Measurements from ENCODE around the gene RNF125.
A peak's percentile ranks its signal among the peaks of the same experiment; 100 is the strongest.

The RNF125 gene

DNA sequence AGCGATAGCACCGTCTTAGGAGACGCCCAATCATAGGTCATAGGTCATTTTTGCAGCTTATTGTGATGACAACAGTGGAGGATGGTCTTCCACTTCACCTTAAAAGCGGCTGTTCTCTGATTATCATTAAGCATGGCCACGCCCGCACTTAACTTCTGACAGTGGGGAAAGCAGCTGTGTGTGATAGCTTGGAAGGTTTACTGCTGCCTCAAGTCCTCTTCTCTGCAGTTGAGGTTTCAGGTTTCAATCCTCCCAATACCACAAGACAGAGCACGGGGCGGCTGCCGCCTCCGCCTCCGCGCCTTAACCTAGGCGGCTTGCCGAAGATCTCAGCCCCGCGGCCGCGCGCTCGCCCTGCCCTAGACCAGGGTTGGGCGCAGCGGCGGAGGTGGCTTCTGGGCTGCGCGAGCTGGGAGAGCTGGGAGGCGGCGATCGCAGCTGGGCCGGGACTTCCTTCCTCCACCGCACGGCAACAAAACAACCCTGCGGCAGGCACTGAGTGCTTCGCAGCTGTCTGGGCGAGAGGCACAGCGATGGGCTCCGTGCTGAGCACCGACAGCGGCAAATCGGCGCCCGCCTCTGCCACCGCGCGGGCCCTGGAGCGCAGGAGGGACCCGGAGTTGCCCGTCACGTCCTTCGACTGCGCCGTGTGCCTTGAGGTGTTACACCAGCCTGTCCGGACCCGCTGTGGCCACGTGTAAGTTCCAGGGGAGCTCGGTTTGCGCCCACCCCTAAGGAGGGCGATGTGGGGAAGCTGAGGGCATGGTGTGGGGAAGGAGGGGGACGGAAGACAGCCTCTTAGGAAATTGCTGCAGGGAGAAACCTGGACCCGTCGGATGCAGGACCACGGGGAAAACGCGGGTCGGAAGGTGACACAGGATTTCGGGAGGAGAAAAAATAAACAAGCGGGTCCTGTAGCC, at the start of gene RNF125:
Gene RNF125 (plus strand): TSS at position 495 of the 920 bp plus-strand sequence. CDS start 39 bp downstream, at position 534.
- peak within 1 kb of the TSS; percentile 86 for H3K4me3 ChIP-seq (ENCODE audit: low read length)
- H3K9ac ChIP-seq (ENCODE audit: low read length): peak within 1 kb of the TSS; percentile 90
- no peaks in the 10 kb centered on the region for H3K36me3 ChIP-seq (ENCODE audit: control insufficient read depth, insufficient read depth, low read length, severe bottlenecking)
- no peaks in the 10 kb centered on the region for H3K9me3 ChIP-seq (ENCODE audit: control insufficient read depth, low read length)
- H3K4me1 ChIP-seq (ENCODE audit: control insufficient read depth, insufficient read depth, low read length): peaks cover 3% of the 10 kb centered on the region
- peak; percentile 84 for DNase-seq (ENCODE audit: low read depth)
- H3K27me3 ChIP-seq (replicated peaks; ENCODE audit: control insufficient read depth, insufficient read depth, low read length): peaks cover 4% of the 10 kb centered on the region

DNA sequence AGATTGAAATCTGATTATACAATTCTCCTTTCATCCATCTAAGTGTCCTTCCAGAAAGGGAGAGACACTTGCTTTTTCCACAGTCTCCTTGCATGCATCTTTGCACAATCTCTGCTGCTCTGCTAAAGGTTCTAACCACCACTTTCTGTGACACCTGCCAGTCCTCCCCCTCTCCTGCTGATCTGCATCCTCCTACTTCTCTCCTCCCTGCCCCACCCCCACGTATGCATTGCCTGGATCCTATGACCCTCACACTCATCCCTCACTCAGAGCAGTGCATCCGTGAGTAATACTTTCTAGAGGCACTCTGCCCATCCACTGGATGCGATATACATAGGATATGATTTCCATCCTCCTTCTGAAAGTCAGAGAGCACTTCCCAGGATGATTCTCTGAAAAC, 48.0 kb upstream of the RNF125 start:
- H3K36me3 ChIP-seq (ENCODE audit: control insufficient read depth, insufficient read depth, low read length, severe bottlenecking): no peaks in the 10 kb centered on the region
- H3K4me3 ChIP-seq (ENCODE audit: low read length): no peak overlapping the region
- DNase-seq (ENCODE audit: low read depth): no peak
- H3K4me1 ChIP-seq (ENCODE audit: control insufficient read depth, insufficient read depth, low read length): no peaks in the 10 kb centered on the region
- peaks cover 10% of the 10 kb centered on the region for H3K27me3 ChIP-seq (replicated peaks; ENCODE audit: control insufficient read depth, insufficient read depth, low read length)
- H3K9ac ChIP-seq (ENCODE audit: low read length): no peak overlapping the region
- peaks cover 21% of the 10 kb centered on the region for H3K9me3 ChIP-seq (ENCODE audit: control insufficient read depth, low read length)

DNA sequence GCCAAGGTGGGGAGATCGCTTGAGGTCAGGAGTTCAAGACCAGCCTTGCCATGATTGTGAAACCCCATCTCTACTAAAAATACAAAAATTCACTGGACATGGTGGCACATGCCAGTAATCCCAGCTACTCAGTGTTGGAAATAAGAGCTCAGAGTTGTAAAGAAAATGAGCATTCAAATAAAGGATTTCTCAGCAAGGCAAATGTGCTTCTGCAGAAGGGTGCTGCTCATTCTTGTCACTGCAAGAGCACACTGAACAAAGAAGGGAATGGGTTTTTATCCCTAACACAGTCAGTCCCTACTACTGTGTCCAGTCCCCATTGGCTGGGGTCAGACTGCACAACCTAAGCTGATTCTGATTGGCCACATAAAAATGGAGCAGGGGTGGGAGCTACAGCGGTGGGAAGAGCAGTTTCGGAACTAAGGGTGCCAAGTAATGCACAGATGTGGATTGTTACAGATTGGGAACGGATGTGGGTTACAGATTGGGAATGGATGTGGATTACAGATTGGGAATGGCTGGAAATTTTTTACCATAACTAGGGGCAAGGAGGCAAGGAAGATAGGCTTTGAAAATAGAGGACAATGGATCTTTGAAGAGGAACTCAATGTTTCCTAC, 44.6 kb upstream of the RNF125 start:
- no peak for DNase-seq (ENCODE audit: low read depth)
- peaks cover 8% of the 10 kb centered on the region for H3K27me3 ChIP-seq (replicated peaks; ENCODE audit: control insufficient read depth, insufficient read depth, low read length)
- H3K4me3 ChIP-seq (ENCODE audit: low read length): no peak overlapping the region
- H3K4me1 ChIP-seq (ENCODE audit: control insufficient read depth, insufficient read depth, low read length): no peaks in the 10 kb centered on the region
- no peak overlapping the region for H3K9ac ChIP-seq (ENCODE audit: low read length)
- no peaks in the 10 kb centered on the region for H3K36me3 ChIP-seq (ENCODE audit: control insufficient read depth, insufficient read depth, low read length, severe bottlenecking)
- H3K9me3 ChIP-seq (ENCODE audit: control insufficient read depth, low read length): peaks cover 35% of the 10 kb centered on the region

DNA sequence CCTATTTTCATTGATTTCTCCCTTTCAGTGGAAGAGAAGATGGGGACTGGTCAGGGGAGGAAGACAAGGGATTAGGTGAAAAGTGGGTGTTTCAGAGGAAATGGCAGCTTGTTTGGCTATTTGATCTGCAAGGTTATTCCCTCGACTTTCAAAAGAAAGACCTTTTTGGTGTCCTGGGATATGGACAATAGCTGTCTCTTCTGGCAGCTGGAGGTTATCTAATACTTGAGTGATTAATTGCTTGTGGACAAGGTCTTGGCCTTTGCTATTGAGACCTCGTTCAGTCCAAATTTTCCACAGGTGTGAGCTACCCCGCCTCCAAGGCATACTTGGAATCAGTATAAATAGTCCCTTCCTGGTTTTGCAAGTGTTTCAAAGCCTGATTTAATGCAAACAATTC, 42.4 kb upstream of the RNF125 start:
- H3K36me3 ChIP-seq (ENCODE audit: control insufficient read depth, insufficient read depth, low read length, severe bottlenecking): no peaks in the 10 kb centered on the region
- H3K9me3 ChIP-seq (ENCODE audit: control insufficient read depth, low read length): peaks cover 35% of the 10 kb centered on the region
- no peak for DNase-seq (ENCODE audit: low read depth)
- H3K27me3 ChIP-seq (replicated peaks; ENCODE audit: control insufficient read depth, insufficient read depth, low read length): peaks cover 8% of the 10 kb centered on the region
- no peak overlapping the region for H3K4me3 ChIP-seq (ENCODE audit: low read length)
- H3K4me1 ChIP-seq (ENCODE audit: control insufficient read depth, insufficient read depth, low read length): no peaks in the 10 kb centered on the region
- H3K9ac ChIP-seq (ENCODE audit: low read length): no peak overlapping the region

DNA sequence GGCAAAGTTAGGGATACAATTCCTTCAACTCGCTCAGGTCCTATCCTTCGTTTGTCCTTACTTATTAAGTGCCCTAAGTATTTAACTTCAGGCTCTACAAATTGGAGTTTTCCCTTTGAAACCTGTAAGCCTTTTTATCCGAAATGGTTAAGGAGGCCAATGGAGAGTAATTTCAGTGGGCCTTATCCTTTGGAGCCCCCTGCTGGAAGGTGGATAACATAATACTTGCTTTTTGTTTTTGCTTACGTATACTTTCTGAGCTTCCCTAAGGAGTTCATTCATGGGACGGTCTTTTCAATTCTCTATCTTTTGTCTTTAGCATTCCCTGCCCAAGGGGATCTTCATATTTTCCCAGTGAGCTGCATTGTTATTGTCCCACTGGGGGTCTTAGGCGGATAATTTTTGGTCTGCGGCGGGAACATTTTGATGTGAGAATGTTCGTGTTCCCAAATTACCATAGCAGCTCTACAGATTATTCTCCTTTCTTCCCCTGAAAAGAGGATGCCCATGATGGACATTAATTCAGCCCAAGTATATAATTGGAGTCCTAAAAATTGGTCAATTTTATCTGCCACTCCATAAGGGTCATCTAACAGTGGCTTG, 41.3 kb upstream of the RNF125 start:
- Histone ChIP-seq H3K9ac (ENCODE audit: low read length) (no peak overlapping the region), H3K27me3 (replicated peaks; ENCODE audit: control insufficient read depth, insufficient read depth, low read length) (peaks cover 8% of the 10 kb centered on the region), H3K4me3 (ENCODE audit: low read length) (no peak overlapping the region), H3K9me3 (ENCODE audit: control insufficient read depth, low read length) (peaks cover 35% of the 10 kb centered on the region), H3K36me3 (ENCODE audit: control insufficient read depth, insufficient read depth, low read length, severe bottlenecking) (no peaks in the 10 kb centered on the region), H3K4me1 (ENCODE audit: control insufficient read depth, insufficient read depth, low read length) (no peaks in the 10 kb centered on the region)
- peak; percentile 65 for DNase-seq (ENCODE audit: low read depth)

DNA sequence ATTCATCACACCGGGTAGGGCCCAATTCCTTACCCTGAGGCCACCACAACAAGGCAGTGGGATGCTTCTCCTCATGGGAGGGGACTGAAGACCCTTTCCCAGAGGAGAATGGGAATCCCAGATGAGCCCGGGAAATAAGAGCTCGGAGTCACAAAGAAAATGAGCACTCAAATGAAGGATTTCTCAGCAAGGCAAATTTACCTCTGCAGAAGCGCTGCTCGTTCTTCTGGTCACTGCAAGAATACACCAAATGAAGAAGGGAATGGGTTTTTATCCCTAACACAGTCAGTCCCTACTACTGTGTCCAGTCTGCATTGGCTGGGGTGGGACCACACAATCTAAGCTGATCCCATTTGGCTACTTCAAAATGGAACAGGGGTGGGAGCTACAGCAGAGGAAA, 40.0 kb upstream of the RNF125 start:
- peaks cover 8% of the 10 kb centered on the region for H3K27me3 ChIP-seq (replicated peaks; ENCODE audit: control insufficient read depth, insufficient read depth, low read length)
- no peak for DNase-seq (ENCODE audit: low read depth)

DNA sequence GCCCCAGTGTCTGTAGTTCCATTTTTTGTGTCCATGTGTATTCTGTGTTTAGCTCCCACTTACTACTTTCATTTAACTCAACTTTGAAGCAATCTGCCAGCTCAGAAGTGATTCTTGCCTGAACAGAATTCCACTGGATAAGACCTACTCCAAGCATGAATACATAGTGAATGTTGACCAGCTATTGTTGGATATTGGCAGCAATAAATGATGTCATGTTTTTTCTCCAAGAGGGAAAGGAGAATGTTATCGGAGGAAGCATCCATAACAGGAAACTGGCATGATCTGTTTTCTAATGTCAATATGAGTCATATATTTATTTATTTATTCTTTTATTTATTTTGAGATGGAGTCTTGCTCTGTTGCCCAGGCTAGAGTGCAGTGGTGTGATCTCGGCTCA, 38.9 kb upstream of the RNF125 start:
- no peaks in the 10 kb centered on the region for H3K36me3 ChIP-seq (ENCODE audit: control insufficient read depth, insufficient read depth, low read length, severe bottlenecking)

More for the DNA sequence above, 40.0 kb upstream of the RNF125 start:
- no peak overlapping the region for H3K9ac ChIP-seq (ENCODE audit: low read length)
- H3K36me3 ChIP-seq (ENCODE audit: control insufficient read depth, insufficient read depth, low read length, severe bottlenecking): no peaks in the 10 kb centered on the region
- no peaks in the 10 kb centered on the region for H3K4me1 ChIP-seq (ENCODE audit: control insufficient read depth, insufficient read depth, low read length)
- H3K9me3 ChIP-seq (ENCODE audit: control insufficient read depth, low read length): peaks cover 31% of the 10 kb centered on the region
- H3K4me3 ChIP-seq (ENCODE audit: low read length): no peak overlapping the region

DNA sequence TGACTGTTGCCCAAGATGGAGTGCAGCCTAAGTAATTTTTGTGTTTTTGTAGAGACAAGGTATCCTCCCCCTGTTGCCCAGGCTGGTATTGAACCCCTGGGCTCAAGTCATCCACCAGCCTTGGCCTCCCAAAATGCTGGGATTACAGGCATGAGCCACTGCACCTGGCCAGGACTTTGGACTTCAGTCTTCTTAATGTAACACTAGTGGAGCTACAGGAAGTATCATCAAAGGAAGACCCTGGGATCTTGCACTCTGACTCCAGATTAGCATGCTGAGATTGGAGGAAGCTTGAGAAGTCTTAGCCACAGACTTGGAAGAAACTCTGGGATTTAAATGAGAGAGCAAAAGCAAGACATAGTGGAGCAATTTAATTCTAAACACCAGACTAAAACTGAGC, 37.8 kb upstream of the RNF125 start:
- no peaks in the 10 kb centered on the region for H3K4me1 ChIP-seq (ENCODE audit: control insufficient read depth, insufficient read depth, low read length)
- H3K4me3 ChIP-seq (ENCODE audit: low read length): no peak overlapping the region

More for the DNA sequence above, 38.9 kb upstream of the RNF125 start:
- Histone ChIP-seq H3K9me3 (ENCODE audit: control insufficient read depth, low read length) (peaks cover 20% of the 10 kb centered on the region), H3K4me3 (ENCODE audit: low read length) (no peak overlapping the region), H3K9ac (ENCODE audit: low read length) (no peak overlapping the region), H3K27me3 (replicated peaks; ENCODE audit: control insufficient read depth, insufficient read depth, low read length) (peaks cover 8% of the 10 kb centered on the region), H3K4me1 (ENCODE audit: control insufficient read depth, insufficient read depth, low read length) (no peaks in the 10 kb centered on the region)
- DNase-seq (ENCODE audit: low read depth): no peak

DNA sequence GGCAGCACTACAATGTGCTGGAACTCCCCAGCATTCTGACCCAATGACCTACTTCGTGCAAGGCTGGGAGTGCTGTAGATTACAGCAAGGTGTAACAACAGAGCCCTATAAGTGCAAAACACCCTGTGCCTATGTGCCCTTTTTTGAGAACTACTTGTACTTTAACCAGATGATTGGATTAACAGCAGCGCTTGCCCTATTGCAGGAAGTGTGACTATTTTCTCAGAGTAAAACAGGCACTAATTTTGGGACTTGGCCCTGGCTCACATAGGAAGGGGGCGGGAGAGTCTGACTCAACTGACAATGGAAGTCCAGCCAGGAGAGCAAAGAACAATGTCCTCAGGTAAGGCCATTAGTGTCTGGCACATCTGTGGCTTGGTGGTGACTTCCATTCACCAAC, 35.6 kb upstream of the RNF125 start:
- Histone ChIP-seq H3K9me3 (ENCODE audit: control insufficient read depth, low read length) (peaks cover 10% of the 10 kb centered on the region), H3K4me1 (ENCODE audit: control insufficient read depth, insufficient read depth, low read length) (no peaks in the 10 kb centered on the region), H3K4me3 (ENCODE audit: low read length) (no peak overlapping the region), H3K9ac (ENCODE audit: low read length) (no peak overlapping the region), H3K27me3 (replicated peaks; ENCODE audit: control insufficient read depth, insufficient read depth, low read length) (peaks cover 1% of the 10 kb centered on the region), H3K36me3 (ENCODE audit: control insufficient read depth, insufficient read depth, low read length, severe bottlenecking) (no peaks in the 10 kb centered on the region)
- DNase-seq (ENCODE audit: low read depth): no peak

More for the DNA sequence above, 37.8 kb upstream of the RNF125 start:
- Histone ChIP-seq H3K36me3 (ENCODE audit: control insufficient read depth, insufficient read depth, low read length, severe bottlenecking) (no peaks in the 10 kb centered on the region), H3K9me3 (ENCODE audit: control insufficient read depth, low read length) (peaks cover 14% of the 10 kb centered on the region), H3K9ac (ENCODE audit: low read length) (no peak overlapping the region), H3K27me3 (replicated peaks; ENCODE audit: control insufficient read depth, insufficient read depth, low read length) (peaks cover 4% of the 10 kb centered on the region)
- DNase-seq (ENCODE audit: low read depth): no peak

DNA sequence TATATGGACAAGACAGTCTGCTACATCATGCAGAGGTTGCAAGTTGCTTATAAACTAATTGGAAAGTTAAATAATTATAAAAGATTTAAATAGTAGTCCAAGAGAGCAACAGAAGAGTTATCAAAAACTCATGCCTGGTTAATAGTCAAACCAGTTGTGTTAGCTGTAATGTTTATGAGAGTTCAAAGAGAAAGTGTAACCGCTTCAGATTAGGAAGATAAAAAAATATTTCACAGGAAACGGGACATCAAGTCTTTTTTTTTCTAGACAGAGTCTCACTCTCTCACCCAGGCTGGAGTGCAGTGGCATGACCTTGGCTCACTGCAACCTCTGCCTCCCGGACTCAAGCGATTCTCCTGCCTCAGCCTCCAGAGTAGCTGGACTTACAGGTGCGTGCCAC, 34.6 kb upstream of the RNF125 start:
- H3K4me3 ChIP-seq (ENCODE audit: low read length): no peak overlapping the region
- no peaks in the 10 kb centered on the region for H3K4me1 ChIP-seq (ENCODE audit: control insufficient read depth, insufficient read depth, low read length)
- H3K9ac ChIP-seq (ENCODE audit: low read length): no peak overlapping the region
- H3K36me3 ChIP-seq (ENCODE audit: control insufficient read depth, insufficient read depth, low read length, severe bottlenecking): no peaks in the 10 kb centered on the region
- no peak for DNase-seq (ENCODE audit: low read depth)
- H3K9me3 ChIP-seq (ENCODE audit: control insufficient read depth, low read length): peaks cover 1% of the 10 kb centered on the region
- H3K27me3 ChIP-seq (replicated peaks; ENCODE audit: control insufficient read depth, insufficient read depth, low read length): no peaks in the 10 kb centered on the region

DNA sequence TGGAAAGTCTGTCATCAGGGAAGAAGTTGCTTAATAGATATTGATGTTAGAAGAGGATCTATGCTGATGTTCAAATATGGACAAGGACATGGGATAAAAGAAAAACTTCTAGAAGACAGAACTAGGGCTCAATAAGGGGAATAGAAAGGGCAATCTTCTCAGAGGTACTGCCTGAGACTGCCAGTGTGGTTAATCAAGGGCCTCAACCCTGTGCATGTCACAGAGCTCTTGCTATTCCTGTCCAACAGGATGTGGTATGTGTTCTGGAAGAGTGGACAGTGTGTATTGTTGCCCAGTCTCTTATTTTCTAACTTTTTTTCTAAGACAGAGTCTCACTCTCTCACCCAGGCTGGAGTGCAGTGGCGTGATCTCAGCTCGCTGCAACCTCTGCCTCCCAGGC, 27.8 kb upstream of the RNF125 start:
- no peaks in the 10 kb centered on the region for H3K4me1 ChIP-seq (ENCODE audit: control insufficient read depth, insufficient read depth, low read length)
- no peak for DNase-seq (ENCODE audit: low read depth)
- no peak overlapping the region for H3K4me3 ChIP-seq (ENCODE audit: low read length)
- H3K36me3 ChIP-seq (ENCODE audit: control insufficient read depth, insufficient read depth, low read length, severe bottlenecking): no peaks in the 10 kb centered on the region
- no peak overlapping the region for H3K9ac ChIP-seq (ENCODE audit: low read length)
- no peaks in the 10 kb centered on the region for H3K27me3 ChIP-seq (replicated peaks; ENCODE audit: control insufficient read depth, insufficient read depth, low read length)
- no peaks in the 10 kb centered on the region for H3K9me3 ChIP-seq (ENCODE audit: control insufficient read depth, low read length)
